Breast epithelium (tissue), 3 donors: ENCODE data around the gene PLXNA4.

ENCODE experiments used
- POLR2A ChIP-seq: fragments of 450-650 bp; IDR thresholded peaks from one replicate; pipeline ENCODE4 v1.6.1; 2016; ENCODE audit warnings: antibody characterized with exemption, mild to moderate bottlenecking, moderate library complexity
- POLR2AphosphoS5 ChIP-seq, 3 donors: sonication (generic); formaldehyde crosslinking; IDR thresholded peaks; one replicate each; pipeline ENCODE4 v1.6.1; 2017; ENCODE audit warnings: antibody characterized with exemption in 3 of 3
- TF ChIP-seq, protein P1 (sequence below), 3 donors: fragments of 450-650 bp; IDR thresholded peaks; one replicate each; pipeline ENCODE4 v1.5.1; 2016 to 2017; ENCODE audit warnings: antibody characterized with exemption in 3 of 3, mild to moderate bottlenecking in 3 of 3, moderate library complexity in 3 of 3

DNA sequence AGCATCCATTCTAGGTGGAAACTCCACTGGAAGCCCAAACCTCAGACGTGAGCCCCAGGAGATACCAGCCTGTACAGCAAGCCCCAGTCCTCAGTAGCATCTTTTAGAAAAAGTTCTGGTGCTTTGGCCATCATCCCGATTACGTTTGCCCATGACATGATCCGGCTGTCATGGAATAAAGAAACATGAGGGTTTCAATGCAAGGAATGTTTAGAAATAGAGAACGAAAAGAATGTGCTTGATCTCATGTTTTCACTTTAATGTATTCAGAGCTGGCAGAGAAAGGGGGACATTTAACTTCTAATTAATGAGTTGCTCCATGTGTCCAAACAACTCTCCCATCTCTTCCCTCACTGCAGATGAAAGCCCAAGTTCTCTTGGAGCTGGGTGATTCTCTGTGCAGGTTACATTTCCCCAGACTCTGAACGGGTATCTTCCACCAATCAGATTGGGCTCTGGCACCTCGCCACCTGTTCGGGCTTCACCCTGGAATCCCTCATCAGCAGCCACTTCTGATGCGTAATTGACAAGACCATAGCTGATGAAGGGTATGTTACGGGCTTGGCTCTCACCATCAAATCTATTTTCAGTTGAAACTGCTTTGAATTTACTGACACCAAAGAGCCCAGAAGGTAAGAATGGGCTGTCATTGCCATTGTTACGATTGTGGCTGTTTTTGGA, 165.3 kb downstream of the PLXNA4 start:
- TF ChIP-seq, protein P1, sequence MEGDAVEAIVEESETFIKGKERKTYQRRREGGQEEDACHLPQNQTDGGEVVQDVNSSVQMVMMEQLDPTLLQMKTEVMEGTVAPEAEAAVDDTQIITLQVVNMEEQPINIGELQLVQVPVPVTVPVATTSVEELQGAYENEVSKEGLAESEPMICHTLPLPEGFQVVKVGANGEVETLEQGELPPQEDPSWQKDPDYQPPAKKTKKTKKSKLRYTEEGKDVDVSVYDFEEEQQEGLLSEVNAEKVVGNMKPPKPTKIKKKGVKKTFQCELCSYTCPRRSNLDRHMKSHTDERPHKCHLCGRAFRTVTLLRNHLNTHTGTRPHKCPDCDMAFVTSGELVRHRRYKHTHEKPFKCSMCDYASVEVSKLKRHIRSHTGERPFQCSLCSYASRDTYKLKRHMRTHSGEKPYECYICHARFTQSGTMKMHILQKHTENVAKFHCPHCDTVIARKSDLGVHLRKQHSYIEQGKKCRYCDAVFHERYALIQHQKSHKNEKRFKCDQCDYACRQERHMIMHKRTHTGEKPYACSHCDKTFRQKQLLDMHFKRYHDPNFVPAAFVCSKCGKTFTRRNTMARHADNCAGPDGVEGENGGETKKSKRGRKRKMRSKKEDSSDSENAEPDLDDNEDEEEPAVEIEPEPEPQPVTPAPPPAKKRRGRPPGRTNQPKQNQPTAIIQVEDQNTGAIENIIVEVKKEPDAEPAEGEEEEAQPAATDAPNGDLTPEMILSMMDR (IDR thresholded peaks at IDR 0.05), result no peak
- TF ChIP-seq POLR2A, result no peak
- TF ChIP-seq POLR2AphosphoS5 (IDR thresholded peaks at IDR 0.05), result no peak
